ENCODE results near the gene PIK3C3. TPM values are rescaled to one million over a fixed set of nuclear protein-coding genes. Genes with fewer than 3 reads are reported as not detected.
"Not testable (repeated sequence)": the region's sequence is repeated elsewhere in the genome, so short reads cannot be mapped to it uniquely, and the experiment has no call there.

The PIK3C3 gene
- total and polyA plus RNA-seq, 8 donors = 19.7 to 99.5 (median 36.3) TPM

DNA sequence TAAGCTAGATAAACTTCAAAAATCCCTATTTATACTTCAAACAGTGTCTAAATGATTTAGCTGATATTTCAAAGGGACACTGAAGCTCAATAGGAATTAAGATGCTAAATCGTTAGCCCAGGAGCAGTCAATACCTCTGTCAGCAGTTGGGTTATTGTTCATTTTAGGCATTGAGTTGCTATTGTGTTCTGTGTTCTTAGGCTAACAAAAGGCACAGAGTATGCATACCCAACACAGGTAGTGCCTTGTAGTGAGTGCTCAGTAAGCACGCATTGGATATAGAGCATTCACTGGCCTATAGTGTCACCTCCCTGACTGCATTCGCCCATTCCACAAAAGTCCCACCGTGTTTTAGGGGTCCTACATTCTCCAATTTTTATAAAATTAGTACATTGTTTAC, 152.3 kb downstream of the PIK3C3 start:
- H3K4me3 ChIP-seq = no peak overlapping the region
- intact Hi-C loops (cut with DNase I; ENCODE audit: low total_unique reads) = no loop called here
- no peaks in the 10 kb centered on the region for H3K36me3 ChIP-seq
- no peak overlapping the region for H3K27ac ChIP-seq
- no peaks in the 10 kb centered on the region for H3K27me3 ChIP-seq
- H3K4me1 ChIP-seq = no peaks in the 10 kb centered on the region
- 79 to 88% (median 85%) methylated on average over 4 of the region's 4 CpGs for WGBS, 5 donors
- no peaks in the 10 kb centered on the region for H3K9me3 ChIP-seq
- TF ChIP-seq, protein P1, sequence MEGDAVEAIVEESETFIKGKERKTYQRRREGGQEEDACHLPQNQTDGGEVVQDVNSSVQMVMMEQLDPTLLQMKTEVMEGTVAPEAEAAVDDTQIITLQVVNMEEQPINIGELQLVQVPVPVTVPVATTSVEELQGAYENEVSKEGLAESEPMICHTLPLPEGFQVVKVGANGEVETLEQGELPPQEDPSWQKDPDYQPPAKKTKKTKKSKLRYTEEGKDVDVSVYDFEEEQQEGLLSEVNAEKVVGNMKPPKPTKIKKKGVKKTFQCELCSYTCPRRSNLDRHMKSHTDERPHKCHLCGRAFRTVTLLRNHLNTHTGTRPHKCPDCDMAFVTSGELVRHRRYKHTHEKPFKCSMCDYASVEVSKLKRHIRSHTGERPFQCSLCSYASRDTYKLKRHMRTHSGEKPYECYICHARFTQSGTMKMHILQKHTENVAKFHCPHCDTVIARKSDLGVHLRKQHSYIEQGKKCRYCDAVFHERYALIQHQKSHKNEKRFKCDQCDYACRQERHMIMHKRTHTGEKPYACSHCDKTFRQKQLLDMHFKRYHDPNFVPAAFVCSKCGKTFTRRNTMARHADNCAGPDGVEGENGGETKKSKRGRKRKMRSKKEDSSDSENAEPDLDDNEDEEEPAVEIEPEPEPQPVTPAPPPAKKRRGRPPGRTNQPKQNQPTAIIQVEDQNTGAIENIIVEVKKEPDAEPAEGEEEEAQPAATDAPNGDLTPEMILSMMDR (IDR thresholded peaks at IDR 0.05) = no peak
- no peak for TF ChIP-seq POLR2A (IDR thresholded peaks at IDR 0.05)
- DNase-seq = no peak

DNA sequence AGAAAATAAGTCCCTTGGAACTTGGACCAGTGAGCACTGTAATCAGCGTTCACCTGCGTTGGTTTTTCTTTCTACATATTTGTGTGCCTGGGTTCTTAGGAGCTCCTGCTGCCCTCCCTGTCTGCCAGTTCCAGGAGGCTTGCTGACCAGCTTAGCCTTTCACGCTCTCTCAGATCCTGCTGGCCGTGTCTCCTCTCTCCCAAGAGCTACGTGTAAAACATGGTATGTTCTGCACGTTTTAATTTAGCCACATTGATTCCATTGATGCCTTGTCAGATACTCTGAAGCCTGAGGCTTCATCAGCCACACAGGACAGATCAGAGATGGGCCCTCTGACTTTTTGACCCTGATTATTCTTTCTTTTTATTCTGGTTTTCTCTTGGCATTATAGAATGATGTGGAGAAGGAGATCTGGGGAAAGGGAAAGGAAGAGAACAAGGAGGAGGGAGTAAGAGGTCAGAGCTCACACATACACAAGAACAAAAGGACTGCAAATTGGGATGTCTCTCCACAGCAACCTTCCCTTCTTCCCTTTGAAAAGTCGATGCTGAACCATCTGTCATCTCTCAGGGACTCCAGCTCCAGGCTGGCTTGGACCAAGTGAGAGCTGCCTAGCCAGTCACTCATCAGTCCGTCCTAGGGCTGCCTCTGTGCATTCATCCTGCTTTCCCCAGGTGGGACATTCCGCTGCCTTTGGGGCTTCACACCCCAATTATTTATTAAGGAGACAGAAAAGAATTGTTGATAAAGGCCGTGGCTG, 152.8 kb downstream of the PIK3C3 start:
- intact Hi-C loops (cut with DNase I; ENCODE audit: low total_unique reads) = no loop called here

DNA sequence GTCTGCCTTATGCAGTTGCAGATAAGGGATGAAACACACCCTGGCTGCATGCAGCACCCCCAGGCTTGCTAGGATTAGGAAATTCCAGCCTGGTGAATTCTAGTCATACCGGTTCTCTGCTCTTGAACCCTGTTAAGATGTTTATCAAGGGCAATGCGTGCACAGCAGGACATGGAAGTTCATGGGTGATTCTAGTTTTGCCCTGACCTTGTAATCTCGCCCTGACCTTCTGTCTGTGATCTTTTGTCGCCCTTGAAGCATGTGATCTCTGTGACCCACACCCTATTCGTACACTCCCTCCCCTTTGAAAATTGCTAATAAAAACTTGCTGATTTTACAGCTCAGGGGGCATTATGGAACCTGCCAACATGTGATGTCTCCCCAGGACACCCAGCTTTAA, 157.1 kb downstream of the PIK3C3 start:
- H3K36me3 ChIP-seq; H3K27ac ChIP-seq; intact Hi-C loops (cut with DNase I; ENCODE audit: low total_unique reads); H3K9me3 ChIP-seq; H3K27me3 ChIP-seq; DNase-seq; H3K4me3 ChIP-seq: not testable (repeated sequence)
- peaks cover 0 to 14% (median 9%) of the 10 kb centered on the region in 4 donors for H3K4me1 ChIP-seq
- WGBS, 5 donors = 78 to 87% (median 81%) methylated on average over 5 of the region's 5 CpGs

More for the DNA sequence above, 152.8 kb downstream of the PIK3C3 start:
- no peak for DNase-seq
- no peaks in the 10 kb centered on the region for H3K9me3 ChIP-seq
- WGBS, 5 donors = 65 to 74% (median 68%) methylated on average over 10 of the region's 10 CpGs
- H3K4me1 ChIP-seq = no peaks in the 10 kb centered on the region
- no peaks in the 10 kb centered on the region for H3K27me3 ChIP-seq
- no peak overlapping the region for H3K4me3 ChIP-seq
- no peak overlapping the region for H3K27ac ChIP-seq
- H3K36me3 ChIP-seq = no peaks in the 10 kb centered on the region
- TF ChIP-seq, protein P1 (IDR thresholded peaks at IDR 0.05) = no peak
- TF ChIP-seq POLR2A (IDR thresholded peaks at IDR 0.05) = no peak

DNA sequence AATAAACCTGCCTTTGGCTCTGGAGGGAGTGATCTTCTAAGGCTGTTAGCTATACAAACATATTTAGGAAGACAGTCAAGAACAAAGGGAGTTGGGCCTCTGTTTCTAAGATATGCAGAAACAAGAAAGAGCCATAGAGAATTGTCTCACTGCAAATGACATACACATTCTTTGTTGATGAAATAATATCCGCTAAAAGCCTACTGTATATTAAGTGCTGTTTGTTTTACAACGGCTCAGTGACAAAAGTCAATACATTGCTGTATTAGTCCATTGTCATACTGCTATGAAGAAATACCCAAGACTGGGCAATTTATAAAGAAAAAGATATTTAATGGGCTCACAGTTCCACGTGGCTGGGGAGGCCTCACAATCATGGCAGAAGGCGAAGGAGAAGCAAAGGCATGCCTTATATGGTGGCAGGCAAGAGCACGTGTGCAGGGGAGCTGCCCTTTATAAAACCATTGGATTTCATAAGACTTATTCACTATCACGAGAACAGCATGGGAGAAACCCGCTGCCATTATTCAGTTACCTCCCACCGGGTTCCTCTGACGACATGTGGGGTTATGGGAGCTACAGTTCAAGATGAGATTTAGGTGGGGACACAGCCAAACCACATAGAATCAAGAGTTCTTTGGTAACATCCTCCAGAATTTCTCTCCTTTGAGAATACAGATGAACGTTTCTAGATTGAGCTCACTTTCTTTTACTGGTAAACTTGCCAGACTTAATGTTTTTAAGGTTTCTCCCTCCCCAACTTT, 157.8 kb downstream of the PIK3C3 start:
- intact Hi-C loops (cut with DNase I; ENCODE audit: low total_unique reads) = no loop called here
- H3K4me1 ChIP-seq = peaks cover 0 to 14% (median 9%) of the 10 kb centered on the region in 4 donors
- no peak overlapping the region for H3K27ac ChIP-seq
- DNase-seq = no peak
- H3K27me3 ChIP-seq = no peaks in the 10 kb centered on the region
- TF ChIP-seq, protein P1 (IDR thresholded peaks at IDR 0.05) = no peak
- TF ChIP-seq EP300 (IDR thresholded peaks at IDR 0.05) (no peak), POLR2AphosphoS5 (IDR thresholded peaks at IDR 0.05) (no peak), POLR2A (IDR thresholded peaks at IDR 0.05) (no peak)
- H3K4me3 ChIP-seq = no peak overlapping the region
- WGBS, 5 donors = 73 to 82% (median 77%) methylated on average over 10 of the region's 10 CpGs
- no peaks in the 10 kb centered on the region for H3K9me3 ChIP-seq
- H3K36me3 ChIP-seq = no peaks in the 10 kb centered on the region
